HT-29 (cell line): ENCODE data around the gene MOB2. TPM values are rescaled to one million over a fixed set of nuclear protein-coding genes. Genes with fewer than 3 reads are reported as not detected.

Experiments used
- DNase-seq: peaks from one replicate; pipeline ENCODE4 v3.0.0-alpha.2; 2015; ENCODE audit warnings: low spot score
- total RNA-seq: library from RNA; depleted of rRNA; stranded (reverse); fragments of >200 nt; shearing (Covaris generic); gene quantifications from 2 replicates; pipeline ENCODE4 v1.2.3, GENCODE V29; 2014

The MOB2 gene
- total RNA-seq, 1 experiment from 2014 or later, result 67.2 TPM

DNA sequence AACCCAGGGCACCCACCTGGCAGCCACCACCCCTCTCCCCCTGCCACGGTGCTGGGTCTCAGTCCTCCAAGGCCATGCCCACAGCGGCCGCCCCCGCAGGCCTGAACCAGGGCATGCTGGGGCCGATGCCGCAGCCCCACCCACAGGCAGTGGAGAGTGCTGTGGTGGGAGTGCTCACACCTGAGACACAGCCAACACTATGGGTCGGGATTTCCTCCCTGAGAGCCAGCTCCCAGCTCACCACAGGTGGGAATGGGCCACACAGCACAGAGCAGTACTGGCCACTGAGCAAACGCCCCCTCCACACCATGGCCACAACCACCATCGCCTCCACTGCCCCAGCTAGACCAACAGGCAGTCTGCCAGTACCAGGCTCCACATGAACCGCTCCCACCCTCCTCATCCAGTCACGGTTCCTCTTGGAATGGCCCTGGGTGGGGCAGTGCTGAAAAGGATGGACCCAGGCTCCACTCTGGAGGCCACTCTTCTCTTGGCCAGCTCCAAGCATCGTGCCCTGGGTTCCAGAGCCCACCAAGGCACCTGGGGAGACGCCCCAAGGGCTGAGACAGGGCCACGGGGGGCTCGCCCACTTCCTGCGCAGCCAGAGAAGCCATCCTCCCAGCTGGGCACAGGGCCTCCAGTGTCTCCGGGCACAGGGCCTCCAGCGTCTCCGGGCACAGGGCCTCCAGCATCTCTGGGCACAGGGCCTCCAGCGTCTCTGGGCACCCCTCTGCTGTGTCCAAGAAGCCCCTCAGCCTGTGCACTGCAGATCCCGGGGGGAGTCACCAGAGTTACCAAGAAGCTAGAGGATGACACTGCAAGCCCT lies 14.2 kb downstream of the MOB2 start:
- no peak for DNase-seq

DNA sequence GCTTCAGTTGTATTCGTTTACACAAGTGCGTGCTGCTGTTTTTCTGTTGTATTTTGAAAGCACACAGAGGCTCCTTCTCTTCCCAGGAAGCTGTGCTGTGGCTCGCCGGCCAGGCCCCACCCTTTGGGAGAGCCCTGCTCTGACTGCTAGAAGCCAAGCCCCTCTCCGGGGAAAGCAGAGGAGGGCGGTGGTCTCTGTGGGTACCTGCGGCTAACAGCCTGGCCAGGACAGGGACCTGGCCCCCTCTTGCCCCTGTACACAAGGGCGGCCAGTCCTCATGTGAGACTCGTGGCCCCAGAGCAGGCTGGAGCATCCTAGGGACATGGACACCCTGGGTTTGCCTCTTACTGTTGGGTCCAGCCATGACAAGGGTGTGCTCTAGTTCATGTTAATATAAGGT lies 14.8 kb downstream of the MOB2 start:
- no peak for DNase-seq

DNA sequence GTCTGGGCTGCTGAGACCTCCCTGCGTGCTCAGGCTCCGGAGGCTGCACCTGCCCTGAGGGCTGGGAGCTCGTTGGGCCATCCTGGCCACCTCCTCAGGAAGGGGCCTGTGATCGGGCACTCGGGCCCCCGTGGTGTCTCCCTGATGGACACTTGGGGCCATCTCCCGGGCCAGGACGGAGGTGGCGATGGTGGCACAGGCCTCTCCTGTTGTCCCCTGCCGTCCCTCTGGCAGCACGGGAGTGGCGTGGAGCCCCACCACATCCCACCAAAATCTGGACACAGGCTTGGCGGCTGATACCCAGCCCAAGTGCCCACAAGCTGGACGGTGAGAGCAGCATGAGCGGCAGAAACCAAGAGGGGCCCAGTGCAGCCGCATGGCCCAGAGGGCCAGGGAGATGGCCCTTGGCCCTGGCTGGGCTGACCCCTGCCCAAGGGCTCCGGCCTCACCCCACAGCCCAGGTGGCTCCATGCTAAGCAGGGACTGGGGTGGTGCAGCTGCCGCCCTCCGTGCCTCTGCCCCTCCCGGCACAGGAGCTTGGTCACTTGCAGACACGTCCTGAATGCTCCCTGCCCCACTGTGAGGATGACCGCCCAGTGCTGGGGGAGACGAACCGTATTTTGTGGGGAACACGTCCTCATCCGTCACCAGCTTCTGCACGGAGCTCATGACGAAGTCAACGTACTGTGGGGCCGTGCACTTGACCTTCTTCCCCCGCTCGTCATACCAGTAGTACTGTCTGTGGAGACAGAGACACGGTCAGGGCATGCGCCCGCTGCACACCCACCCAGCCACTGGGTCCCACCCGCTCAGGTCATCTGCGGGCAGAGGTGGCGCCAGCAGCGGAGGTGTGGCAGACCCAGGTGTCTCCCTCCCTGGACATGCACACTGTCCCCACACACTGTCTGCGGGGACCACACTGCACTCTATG lies 15.6 kb downstream of the MOB2 start:
- no peak for DNase-seq

DNA sequence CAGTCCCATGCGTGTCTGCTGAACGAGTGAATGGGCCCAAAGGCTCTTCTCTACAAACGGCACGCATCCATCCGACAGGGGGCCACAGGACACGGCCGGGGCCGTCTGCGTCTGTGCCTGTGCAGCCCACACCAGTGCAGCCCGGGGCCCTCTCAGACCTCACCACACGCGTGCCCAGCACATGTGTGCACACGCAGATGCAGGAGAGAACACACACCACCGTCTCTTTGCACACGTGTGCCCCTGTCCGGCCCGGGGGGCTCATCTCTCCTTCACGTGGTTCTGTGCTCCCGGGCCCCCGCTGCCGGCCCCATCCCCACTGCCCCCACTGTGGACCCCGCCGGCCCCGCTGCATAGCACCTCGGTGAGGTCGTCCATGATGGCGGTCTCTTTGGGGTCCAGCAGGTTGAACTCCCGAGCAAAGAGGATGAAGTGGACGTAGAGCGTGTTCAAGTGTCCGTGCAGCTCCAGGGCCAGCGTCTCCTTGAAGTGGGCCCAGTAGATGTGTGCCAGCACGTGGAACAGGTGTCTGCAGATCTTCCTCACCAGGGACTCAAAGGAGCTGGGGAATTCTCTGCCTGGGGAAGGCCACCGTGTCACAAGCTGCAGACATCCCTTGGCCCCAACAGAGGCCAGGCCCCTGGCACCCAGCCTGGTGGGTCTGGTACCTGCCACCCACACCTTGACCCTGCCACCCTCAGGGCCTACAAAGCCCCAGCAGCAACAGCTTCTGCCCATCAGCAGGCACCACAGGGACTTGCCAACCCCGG lies 16.5 kb downstream of the MOB2 start:
- no peak for DNase-seq

DNA sequence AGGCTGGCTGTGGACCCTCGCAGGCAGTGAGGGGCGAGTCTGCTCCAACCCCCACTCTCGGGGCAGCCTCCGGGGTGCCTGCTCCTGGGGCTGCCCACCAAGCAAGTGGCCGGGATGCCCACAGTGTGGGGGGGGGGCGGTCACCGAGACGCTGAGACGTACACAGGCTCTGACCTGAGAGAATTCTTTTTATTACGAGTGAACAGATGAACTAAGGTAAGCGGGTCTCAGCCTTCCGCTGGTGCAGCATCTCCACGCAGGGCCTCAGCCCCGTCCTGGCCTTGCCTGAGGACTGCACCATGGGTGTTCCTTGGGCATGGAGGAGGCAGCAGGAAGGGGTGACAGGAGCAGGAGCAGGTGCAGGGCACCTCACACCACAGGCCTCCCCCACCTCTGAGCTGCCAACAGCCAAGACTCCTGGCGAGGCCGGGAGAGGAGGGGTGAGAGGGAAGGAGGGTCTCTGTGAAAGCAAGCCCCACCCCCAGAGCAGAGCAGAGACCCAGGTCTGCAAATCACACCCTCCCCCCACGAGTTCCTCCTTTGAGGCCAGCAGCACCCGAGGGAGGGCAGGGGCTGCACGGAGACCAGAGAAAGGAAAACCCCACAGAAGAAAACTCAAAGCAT lies 17.2 kb downstream of the MOB2 start:
- DNase-seq, result no peak

DNA sequence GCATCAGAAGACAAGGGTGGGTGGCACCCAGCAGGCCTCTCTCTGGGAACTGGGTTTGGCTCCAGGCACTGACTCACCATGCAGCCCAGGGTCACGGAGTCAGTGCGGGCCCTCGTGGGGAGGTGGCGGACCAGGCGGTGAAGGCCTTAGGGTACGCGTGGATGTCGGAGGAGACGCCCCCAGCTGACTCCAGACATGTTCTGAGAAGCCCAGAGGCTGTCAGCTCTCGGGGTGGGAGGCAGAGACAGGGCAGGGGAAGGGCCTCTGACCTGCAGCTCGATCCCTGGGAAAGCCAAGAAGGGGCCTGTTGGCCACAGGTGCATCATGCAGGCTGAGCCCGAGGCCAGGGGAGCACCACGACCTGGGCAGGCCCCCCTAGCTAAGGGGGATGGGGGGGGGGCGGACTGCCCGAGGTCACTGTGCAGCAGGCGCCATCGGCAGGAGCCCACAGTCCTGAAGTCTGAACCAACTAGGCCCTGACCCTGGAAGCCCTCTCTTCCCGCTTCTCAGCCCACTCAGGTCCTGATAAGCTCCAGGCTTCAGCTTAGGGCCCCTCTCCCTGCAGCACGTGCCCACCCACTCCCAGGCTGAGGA lies 18.0 kb downstream of the MOB2 start:
- DNase-seq, result no peak

DNA sequence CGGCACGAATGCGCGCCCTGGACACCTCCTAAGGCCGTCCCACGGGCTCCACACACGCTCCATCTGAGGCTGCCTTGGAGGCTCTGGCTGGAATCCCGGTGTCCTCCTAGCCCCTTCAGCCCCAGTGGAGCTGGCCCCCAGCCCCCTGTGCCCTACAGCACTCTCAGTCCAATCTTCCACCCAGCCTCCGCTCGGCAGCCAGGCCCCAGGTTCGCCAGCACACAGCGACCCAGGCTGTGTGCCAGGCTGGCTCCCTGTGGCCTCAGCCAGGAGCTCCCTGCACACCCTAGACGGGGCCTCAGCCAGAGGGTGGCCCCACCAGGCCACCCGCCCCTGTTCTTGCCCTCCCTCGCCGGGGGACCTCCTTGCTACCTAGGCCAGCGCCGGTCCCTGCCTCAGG lies 18.6 kb downstream of the MOB2 start:
- no peak for DNase-seq

DNA sequence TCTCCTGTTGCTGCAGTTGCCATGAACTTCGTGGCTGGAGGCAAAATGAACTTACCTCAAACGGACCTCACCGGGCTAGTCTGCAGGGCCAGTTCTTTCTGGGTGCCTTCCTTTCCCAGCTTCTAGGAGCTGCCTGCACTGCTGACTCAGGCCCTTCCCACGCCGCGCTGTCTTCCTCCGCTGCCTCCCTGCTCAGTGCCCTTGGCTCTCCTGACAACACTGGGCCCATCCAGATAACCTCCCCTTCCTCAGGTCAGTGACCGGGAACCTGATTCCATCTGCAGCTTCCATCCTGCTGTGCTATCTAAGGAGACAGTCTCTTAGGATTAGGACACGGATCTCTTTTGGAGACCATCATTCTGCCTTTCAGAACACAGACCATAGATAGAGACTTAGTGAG lies 19.3 kb downstream of the MOB2 start:
- DNase-seq, result no peak

DNA sequence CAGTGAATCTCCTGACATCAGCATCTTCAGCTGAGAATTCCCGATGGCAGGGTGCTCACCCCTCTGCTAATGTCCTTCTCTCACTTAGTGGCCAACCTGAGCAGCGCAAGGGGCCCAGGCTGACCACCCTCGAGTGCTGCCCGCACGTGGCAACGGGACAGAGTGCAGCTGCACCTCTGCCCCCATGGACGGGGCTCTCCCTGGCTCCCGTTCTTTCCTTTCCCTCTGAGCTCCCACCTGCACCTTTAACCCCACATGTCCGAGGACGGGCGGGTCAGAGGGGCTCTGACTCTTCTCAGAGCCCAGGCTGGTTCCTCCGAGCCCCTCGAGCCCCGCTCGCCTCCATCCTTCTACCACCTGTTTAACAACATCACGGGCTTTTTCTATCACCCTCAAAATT lies 19.8 kb downstream of the MOB2 start:
- no peak for DNase-seq

DNA sequence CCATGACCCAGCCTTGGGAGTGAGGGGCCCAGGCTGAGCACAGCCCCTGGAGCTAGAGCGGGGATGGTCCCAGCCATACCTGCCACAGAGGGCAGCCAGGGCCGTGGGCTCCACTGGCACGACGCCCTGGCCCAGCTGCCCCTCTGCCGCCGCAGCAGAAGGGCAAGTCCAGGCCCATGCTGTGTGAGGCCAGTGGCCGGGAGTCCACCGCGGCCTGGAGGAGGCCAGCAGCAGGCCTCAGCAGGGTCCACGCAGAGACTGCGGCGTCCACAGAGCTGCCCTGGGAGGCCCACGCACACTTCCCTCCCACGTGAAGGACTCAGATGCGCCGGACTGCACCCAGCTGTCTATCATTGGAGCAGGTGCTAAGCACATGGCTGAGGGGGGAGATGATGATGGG lies 23.5 kb downstream of the MOB2 start:
- DNase-seq, result no peak

DNA sequence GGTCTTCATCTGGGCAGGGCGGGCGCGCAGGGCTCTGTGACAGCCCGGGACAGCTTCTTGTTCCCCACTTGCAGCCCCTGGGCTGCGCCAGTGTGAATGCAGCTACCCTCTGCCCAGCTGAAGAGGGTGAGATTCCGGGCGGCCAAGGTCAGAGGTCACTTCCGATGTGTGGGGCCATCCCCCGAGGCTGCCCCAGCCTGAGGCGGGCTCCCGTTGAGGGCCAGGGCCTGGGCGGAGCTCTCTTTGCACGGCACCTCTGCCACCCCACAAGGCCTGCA lies 23.9 kb downstream of the MOB2 start:
- no peak for DNase-seq

DNA sequence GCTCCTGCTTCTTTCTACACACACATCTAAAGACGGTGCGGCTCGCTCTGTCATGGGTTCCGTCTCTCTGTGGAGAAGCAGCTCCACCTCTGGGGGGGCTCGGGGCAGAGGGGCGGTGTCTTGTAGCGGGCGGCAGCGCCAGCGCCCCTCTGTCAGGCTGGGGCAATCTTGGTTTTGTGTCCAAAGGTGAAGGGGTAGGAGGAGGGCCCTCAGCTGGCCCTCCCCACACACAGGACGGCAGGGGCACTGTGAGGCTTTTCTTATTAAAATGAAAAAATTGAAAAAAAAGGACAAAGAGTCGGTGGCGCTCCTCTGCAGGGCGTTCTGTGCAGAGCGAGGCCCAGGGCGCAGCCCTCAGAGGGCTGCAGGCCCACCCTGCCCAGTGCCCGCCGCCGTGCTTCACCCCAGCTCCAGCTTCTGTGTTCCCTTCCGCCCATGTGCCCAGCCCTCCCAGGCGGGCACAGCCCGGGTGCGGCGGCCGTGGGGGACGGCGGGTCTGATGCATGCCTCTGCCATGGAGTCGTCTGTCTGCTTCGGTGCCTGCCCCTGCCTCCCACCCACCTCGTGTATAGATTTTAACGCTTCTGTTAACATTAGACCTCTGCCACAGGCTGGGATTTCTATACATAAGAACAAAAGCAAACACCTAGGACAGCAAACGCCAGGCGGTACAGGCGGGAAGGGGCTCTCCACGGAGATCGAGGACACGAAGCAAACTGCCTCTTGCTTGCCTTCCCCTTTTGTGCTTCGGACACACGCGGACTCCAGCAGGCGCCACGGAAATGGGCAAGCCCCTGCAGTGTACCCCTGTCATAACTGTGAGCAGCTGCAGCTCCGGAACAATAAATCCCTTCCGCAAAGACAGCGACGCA lies 24.5 kb downstream of the MOB2 start:
- DNase-seq, result no peak

DNA sequence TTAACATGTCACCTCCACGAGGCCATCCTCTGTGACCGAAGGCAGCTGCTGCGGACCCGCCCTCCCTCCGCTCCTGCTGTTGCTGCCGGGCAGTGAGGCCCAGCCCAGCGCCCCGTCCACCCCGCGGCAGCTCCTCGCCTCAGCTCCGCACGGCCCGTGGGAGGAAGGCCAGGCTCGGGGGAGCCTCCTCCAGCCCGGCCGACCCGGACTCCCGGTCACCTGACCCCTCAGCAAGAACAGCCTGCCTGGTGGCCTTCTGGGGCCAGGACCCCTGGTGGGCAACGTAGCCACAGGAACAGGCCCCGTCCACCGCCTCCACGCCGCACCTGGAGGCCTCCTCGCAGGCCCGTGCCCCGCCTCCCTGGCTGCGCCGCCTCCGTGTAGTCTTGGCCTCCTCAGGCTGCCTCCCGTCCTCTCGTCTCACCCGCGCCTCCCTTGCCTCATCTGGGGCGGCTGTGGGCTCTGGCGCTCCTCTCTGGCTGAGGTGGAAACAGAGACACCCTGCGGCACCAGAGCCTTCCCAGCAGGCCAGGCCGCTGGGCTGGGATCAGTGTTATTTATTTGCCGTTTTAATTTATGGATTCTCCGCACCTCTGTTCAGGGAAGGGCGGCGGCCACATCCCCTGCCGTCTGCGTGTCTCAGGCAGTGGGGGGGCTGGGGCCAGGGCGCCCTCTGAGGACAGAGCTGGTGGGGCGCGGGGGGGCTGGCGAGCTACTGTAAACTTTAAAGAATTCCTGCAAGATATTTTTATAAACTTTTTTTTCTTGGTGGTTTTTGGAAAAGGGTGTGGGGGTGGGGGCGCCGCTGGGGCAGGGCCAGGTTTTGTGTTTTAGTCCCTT lies 25.4 kb downstream of the MOB2 start:
- DNase-seq, result no peak

DNA sequence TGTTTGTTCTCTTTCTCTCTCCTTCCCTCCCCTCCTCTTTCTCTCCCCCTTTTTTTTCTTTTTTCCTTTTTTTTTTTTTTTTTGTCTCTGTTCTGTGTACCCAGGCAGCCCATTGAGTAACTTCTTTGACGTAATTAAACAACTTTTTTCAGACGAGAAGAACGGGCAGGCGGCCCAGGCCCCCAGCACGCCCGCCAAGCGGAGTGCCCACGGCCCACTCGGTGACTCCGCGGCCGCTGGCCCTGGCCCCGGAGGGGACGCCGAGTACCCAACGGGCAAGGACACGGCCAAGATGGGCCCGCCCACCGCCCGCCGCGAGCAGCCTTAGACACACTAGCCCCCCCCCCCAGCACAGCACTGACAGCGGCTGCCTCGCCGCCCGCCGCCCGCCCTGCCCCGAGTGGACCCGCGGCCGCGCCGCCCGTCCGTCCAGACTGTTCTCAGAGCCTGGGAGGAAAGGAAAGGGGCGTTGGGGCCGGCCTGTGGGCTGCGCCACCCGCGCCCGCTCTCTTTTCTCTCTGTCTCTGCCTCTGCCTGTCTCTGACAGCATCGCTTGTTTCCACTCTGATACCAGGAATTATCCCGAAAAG lies 26.1 kb downstream of the MOB2 start:
- DNase-seq, result no peak

DNA sequence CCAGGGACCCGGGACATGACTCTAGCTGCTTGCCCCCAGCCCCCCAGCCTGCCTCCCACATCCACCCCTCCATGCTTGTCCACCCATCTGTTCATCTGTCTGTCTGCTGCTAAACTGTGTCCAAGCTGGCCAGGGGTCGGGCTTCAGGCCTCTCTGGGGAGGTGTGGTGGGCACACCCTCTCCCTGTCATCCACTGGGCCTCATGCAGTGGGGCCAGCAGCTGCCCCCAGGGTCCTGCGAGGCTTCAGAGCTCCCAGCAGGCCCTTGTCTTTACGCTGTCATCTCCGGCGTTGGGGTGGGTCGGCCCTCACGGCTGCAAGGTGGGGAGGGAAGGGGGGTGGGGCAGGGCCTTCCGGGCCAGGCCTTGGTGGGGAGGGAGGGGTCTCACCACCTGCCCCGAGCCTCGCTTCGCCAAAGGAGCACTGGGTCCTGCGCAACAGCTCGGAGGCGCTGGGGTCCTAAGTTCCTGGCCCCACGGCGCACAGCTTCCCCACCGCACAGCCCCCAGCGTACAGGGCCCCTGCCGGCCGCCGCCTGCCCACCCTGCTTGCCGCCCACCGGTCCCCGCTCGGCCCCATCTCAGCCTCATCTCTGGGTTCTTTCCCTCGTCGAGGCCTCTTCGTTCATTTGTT lies 26.7 kb downstream of the MOB2 start:
- no peak for DNase-seq

DNA sequence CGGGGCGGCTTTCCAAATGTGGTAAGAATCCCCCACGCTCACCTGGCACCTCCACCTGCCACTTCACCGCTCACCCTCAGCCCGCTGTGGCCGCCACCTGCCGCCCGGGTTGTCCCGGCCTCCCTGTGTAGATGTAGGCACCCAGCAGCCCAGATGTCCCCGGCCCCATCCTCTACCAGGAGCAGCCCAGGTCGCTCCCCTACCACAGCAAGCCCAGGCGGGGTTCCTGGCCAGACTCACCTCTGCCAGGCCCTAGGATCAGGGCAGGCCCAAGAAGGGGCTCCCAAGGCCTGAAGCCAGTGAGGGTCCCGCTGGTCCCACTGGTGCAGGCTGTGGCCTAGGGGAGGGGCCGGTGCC lies 27.4 kb downstream of the MOB2 start:
- DNase-seq, result no peak

DNA sequence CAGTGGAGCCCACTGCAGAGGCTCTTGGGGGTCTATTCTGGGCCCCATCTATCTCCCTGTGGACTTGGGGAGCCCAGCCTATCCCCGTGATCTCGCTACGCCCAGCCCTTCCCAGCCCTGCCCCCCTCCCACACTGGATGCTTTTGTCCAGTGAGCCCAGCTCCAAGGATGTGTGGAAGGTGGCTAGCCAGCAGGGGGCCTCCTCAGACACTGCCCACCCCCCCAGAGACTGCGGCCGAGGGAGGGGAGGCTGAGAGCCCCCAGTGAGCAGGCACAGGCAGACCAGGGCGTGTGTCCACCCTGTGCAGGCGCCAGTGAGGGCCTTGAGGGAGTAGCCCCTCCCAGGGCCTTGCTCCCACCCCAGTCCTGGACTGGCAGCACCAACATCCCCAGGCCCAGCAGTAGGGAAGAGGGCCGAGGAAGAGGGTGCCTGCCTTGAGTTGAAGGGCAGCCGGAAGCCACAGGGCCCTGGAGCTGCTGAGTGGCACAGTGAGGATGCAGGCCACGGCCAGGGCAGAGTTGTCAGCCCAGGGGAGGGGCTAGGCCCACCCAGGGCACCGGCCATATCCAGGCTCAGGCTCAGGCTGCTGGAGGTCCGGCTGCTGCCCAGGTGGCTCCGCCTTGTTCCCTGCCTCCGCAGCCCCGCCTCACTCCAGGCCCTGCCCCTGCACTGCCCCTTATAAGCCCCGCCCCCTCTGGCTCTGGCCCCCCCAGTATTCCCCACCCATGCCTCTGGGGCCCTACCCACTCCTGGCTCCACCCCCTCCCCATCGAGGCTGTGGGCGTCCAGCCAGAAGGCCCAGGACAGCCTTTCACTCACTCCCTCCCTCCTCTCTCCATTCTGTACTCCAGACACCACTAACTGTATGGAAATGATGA lies 28.0 kb downstream of the MOB2 start:
- DNase-seq, result peak; percentile 83

DNA sequence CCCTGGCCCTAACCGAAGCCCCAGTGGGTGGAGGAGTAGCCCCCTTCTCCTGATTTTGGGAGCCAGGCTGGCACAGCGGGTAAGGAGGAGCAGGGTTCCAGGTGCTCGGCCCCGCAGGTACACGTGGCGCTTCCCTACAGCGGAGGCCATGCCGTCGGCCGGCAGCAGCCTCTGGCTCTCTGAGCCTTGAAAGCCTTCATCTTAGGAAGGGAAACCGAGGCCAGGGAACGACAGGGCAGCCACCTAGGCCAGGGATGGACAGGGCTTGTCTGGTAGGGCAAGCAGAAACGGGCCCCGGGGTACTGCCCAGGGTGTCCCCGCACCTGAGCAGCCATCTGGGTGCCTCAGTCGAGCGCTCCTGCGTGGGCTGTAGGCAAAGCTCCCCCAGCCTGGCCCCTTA lies 28.7 kb downstream of the MOB2 start:
- no peak for DNase-seq
